NCI-H774 (cell line): ENCODE data around the gene OCSTAMP.

Experiments
- DNase-seq: peaks from one replicate; lab custom pipeline; 2025; lab: John Stamatoyannopoulos, UW

The OCSTAMP gene

GRCh38 chr20:46550461-46550860 lies at the start of gene OCSTAMP:
Gene OCSTAMP, minus strand, starts transcription at chr20:46550654. Its CDS starts 94 bp downstream, at chr20:46550560.
- no peak for DNase-seq

- no peak for DNase-seq
These were observed 49.0 kb upstream of the OCSTAMP start for GRCh38 chr20:46599227-46599987.

GRCh38 chr20:46595933-46596332 lies 45.5 kb upstream of the OCSTAMP start:
- no peak for DNase-seq

GRCh38 chr20:46594725-46595124 lies 44.3 kb upstream of the OCSTAMP start:
- DNase-seq: no peak

GRCh38 chr20:46592580-46593362 lies 42.3 kb upstream of the OCSTAMP start:
- no peak for DNase-seq

- no peak for DNase-seq
These were observed 40.0 kb upstream of the OCSTAMP start for GRCh38 chr20:46590443-46590842.

GRCh38 chr20:46588532-46589511 lies 38.4 kb upstream of the OCSTAMP start:
- no peak for DNase-seq

- DNase-seq: no peak
These were observed 37.5 kb upstream of the OCSTAMP start for GRCh38 chr20:46587986-46588385.

GRCh38 chr20:46586724-46587123 lies 36.3 kb upstream of the OCSTAMP start:
- DNase-seq: no peak

- no peak for DNase-seq
These were observed 34.1 kb upstream of the OCSTAMP start for GRCh38 chr20:46584508-46584907.

- DNase-seq: no peak
These were observed 33.2 kb upstream of the OCSTAMP start for GRCh38 chr20:46583411-46584214.

- no peak for DNase-seq
These were observed 32.2 kb upstream of the OCSTAMP start for GRCh38 chr20:46582648-46583047.

- DNase-seq: no peak
These were observed 30.9 kb upstream of the OCSTAMP start for GRCh38 chr20:46581391-46581790.

GRCh38 chr20:46580613-46581205 lies 30.3 kb upstream of the OCSTAMP start:
- DNase-seq: no peak

- DNase-seq: no peak
These were observed 28.3 kb upstream of the OCSTAMP start for GRCh38 chr20:46578745-46579144.

- no peak for DNase-seq
These were observed 26.4 kb upstream of the OCSTAMP start for GRCh38 chr20:46576774-46577395.

GRCh38 chr20:46575937-46576461 lies 25.5 kb upstream of the OCSTAMP start:
- no peak for DNase-seq

- no peak for DNase-seq
These were observed 24.9 kb upstream of the OCSTAMP start for GRCh38 chr20:46575394-46575793.

- no peak for DNase-seq
These were observed 23.5 kb upstream of the OCSTAMP start for GRCh38 chr20:46573788-46574584.
